Right kidney (tissue), 1 donor: Measurements from ENCODE around the gene ARHGAP22.

Source experiments
- DNase-seq: peaks from one replicate; pipeline ENCODE4 v3.0.0-alpha.2; 2016

Gene ARHGAP22

GRCh38 chr10:48477616-48478015 lies 127.3 kb downstream of the ARHGAP22 start:
- DNase-seq = no peak

GRCh38 chr10:48477141-48477540 lies 127.7 kb downstream of the ARHGAP22 start:
- no peak for DNase-seq

GRCh38 chr10:48476279-48476982 lies 128.4 kb downstream of the ARHGAP22 start:
- DNase-seq = no peak

- no peak for DNase-seq
Observed at GRCh38 chr10:48475943-48476278, 129.0 kb downstream of the ARHGAP22 start.

- DNase-seq = no peak
Observed at GRCh38 chr10:48474765-48475365, 130.0 kb downstream of the ARHGAP22 start.

GRCh38 chr10:48473704-48474103 lies 131.2 kb downstream of the ARHGAP22 start:
- no peak for DNase-seq

- no peak for DNase-seq
Observed at GRCh38 chr10:48472501-48473069, 132.3 kb downstream of the ARHGAP22 start.

GRCh38 chr10:48470893-48471805 lies 133.7 kb downstream of the ARHGAP22 start:
- DNase-seq = no peak

- no peak for DNase-seq
Observed at GRCh38 chr10:48470115-48470892, 134.6 kb downstream of the ARHGAP22 start.

GRCh38 chr10:48469516-48470020 lies 135.3 kb downstream of the ARHGAP22 start:
- DNase-seq = no peak

- no peak for DNase-seq
Observed at GRCh38 chr10:48468866-48469511, 135.9 kb downstream of the ARHGAP22 start.

GRCh38 chr10:48468130-48468790 lies 136.6 kb downstream of the ARHGAP22 start:
- DNase-seq = no peak

- DNase-seq = no peak
Observed at GRCh38 chr10:48467669-48468068, 137.2 kb downstream of the ARHGAP22 start.

- no peak for DNase-seq
Observed at GRCh38 chr10:48466611-48467240, 138.1 kb downstream of the ARHGAP22 start.

- DNase-seq = no peak
Observed at GRCh38 chr10:48465860-48466521, 138.9 kb downstream of the ARHGAP22 start.

GRCh38 chr10:48464871-48465736 lies 139.8 kb downstream of the ARHGAP22 start:
- DNase-seq = no peak

- no peak for DNase-seq
Observed at GRCh38 chr10:48464121-48464870, 140.6 kb downstream of the ARHGAP22 start.
